ENCODE data around the gene PPP4R4. TPM values are rescaled to one million over a fixed set of nuclear protein-coding genes. Genes with fewer than 3 reads are reported as not detected.
A peak's percentile ranks its signal among the peaks of the same experiment; 100 is the strongest.

Gene PPP4R4
- total RNA-seq, 1 experiment from 2014 or later, result 1.1 TPM

- Histone ChIP-seq H3K36me3 (ENCODE audit: control insufficient read depth, insufficient read depth, low read length) (no peaks in the 10 kb centered on the region), H3K9me3 (ENCODE audit: control insufficient read depth, insufficient read depth, low read depth, low read length) (no peaks in the 10 kb centered on the region), H3K4me3 (ENCODE audit: low read depth in 2 of 2, low read length in 2 of 2) (peak overlapping the region; percentile 47 to 68), H3K4me1 (ENCODE audit: control insufficient read depth, insufficient read depth, low read length) (peaks cover 4% of the 10 kb centered on the region), H3K27ac (ENCODE audit: low read length) (no peak overlapping the region), H3K27me3 (ENCODE audit: control insufficient read depth, insufficient read depth, low read length) (no peaks in the 10 kb centered on the region)
- BruUV-seq (replicated peaks), result no TSS peak
- POLR2A ChIA-PET, result no interaction called here
- TF ChIP-seq POLR2AphosphoS5 (IDR thresholded peaks at IDR 0.05; ENCODE audit: low read depth, low read length), result no peak
- TF ChIP-seq SIN3A (IDR thresholded peaks at IDR 0.05; ENCODE audit: borderline replicate concordance, insufficient read depth, low read depth, low read length), result no peak
- no peak for TF ChIP-seq CTCF (IDR thresholded peaks at IDR 0.05)
- TF ChIP-seq TCF7L2 (IDR thresholded peaks at IDR 0.05; ENCODE audit: low read depth, low read length), result no peak
- TF ChIP-seq REST (IDR thresholded peaks at IDR 0.05; ENCODE audit: insufficient read depth in 1 of 2, low read depth in 2 of 2, low read length in 1 of 2), result no peak
- intact Hi-C loops (cut with micrococcal nuclease; ENCODE audit: unreplicated experiment), result loop anchor here (5.0 to 10.0 kb wide), 3 partner anchors 52 to 195 kb away; no protein-coding TSS in a partner anchor
- DNase-seq (ENCODE audit: low read depth, low spot score), result no peak
- in situ Hi-C loops (cut with HindIII; ENCODE audit: low pct_unique_long_range_greater_than_20kb, low sequenced_read_pairs), result no loop called here
- CTCF ChIA-PET, result interaction anchor here (0.5 to 0.6 kb wide), 2 partner anchors 26 to 62 kb away, joined by 3 to 4 read pairs; no protein-coding TSS in a partner anchor
- no peak for ATAC-seq
Measured at GRCh38 chr14:94129758-94130414, 44.2 kb upstream of the PPP4R4 start.

- H3K36me3 ChIP-seq (ENCODE audit: control insufficient read depth, insufficient read depth, low read length), result no peaks in the 10 kb centered on the region
- no TSS peak for BruUV-seq (replicated peaks)
- H3K4me3 ChIP-seq (ENCODE audit: low read depth in 2 of 2, low read length in 2 of 2), result no peak overlapping the region
- ATAC-seq, result peak; percentile 52; the same call in 1 of the 2 replicates
- H3K4me1 ChIP-seq (ENCODE audit: control insufficient read depth, insufficient read depth, low read length), result peaks cover 4% of the 10 kb centered on the region
- H3K27ac ChIP-seq (ENCODE audit: low read length), result no peak overlapping the region
- no peaks in the 10 kb centered on the region for H3K9me3 ChIP-seq (ENCODE audit: control insufficient read depth, insufficient read depth, low read depth, low read length)
- CTCF ChIA-PET, result interaction anchor here (0.6 to 1.6 kb wide), 5 partner anchors 43 to 467 kb away, joined by 3 to 13 read pairs (median 3); no protein-coding TSS in a partner anchor
- POLR2A ChIA-PET, result no interaction called here
- DNase-seq (ENCODE audit: low read depth, low spot score), result no peak
- no peaks in the 10 kb centered on the region for H3K27me3 ChIP-seq (ENCODE audit: control insufficient read depth, insufficient read depth, low read length)
- intact Hi-C loops (cut with micrococcal nuclease; ENCODE audit: unreplicated experiment), result loop anchor here (5.0 to 10.0 kb wide), 3 partner anchors 50 to 198 kb away; no protein-coding TSS in a partner anchor
- in situ Hi-C loops (cut with HindIII; ENCODE audit: low pct_unique_long_range_greater_than_20kb, low sequenced_read_pairs), result no loop called here
- peak; percentile 74; the same call in 1 of the 2 replicates for TF ChIP-seq CTCF (IDR thresholded peaks at IDR 0.05)
- TF ChIP-seq REST (IDR thresholded peaks at IDR 0.05; ENCODE audit: insufficient read depth in 1 of 2, low read depth in 2 of 2, low read length in 1 of 2), result no peak
- TF ChIP-seq POLR2AphosphoS5 (IDR thresholded peaks at IDR 0.05; ENCODE audit: low read depth, low read length), result no peak
- no peak for TF ChIP-seq TCF7L2 (IDR thresholded peaks at IDR 0.05; ENCODE audit: low read depth, low read length)
Measured at GRCh38 chr14:94132285-94132887, 41.7 kb upstream of the PPP4R4 start.
